Panc1 (cell line): ENCODE measurements around the gene MCCC2.
A peak's percentile ranks its signal among the peaks of the same experiment; 100 is the strongest.

ENCODE experiments used
- POLR2AphosphoS5 ChIP-seq: IDR thresholded peaks from 2 replicates; pipeline ENCODE4 v1.6.1; 2012; ENCODE audit warnings: mild to moderate bottlenecking, low read depth, low read length, moderate library complexity
- SIN3A ChIP-seq: IDR thresholded peaks from 2 replicates; pipeline ENCODE4 v1.6.1; 2012; ENCODE audit warnings: low read depth, mild to moderate bottlenecking, low read length, moderate library complexity, borderline replicate concordance; ENCODE audit not compliant: insufficient read depth
- TF ChIP-seq, protein P1 (sequence below): fragments of 450-650 bp; IDR thresholded peaks from 2 replicates; pipeline ENCODE4 v1.5.1; 2017; ENCODE audit warnings: mild to moderate bottlenecking
- TF ChIP-seq, protein P2 (sequence below), 2 experiments: IDR thresholded peaks; 2 replicates each; pipeline ENCODE4 v1.6.1; 2011 to 2012; ENCODE audit warnings: low read depth in 2 of 2, control low read depth in 1 of 2, low read length in 1 of 2, mild to moderate bottlenecking in 1 of 2, moderate library complexity in 1 of 2; ENCODE audit not compliant: insufficient read depth in 1 of 2

DNA sequence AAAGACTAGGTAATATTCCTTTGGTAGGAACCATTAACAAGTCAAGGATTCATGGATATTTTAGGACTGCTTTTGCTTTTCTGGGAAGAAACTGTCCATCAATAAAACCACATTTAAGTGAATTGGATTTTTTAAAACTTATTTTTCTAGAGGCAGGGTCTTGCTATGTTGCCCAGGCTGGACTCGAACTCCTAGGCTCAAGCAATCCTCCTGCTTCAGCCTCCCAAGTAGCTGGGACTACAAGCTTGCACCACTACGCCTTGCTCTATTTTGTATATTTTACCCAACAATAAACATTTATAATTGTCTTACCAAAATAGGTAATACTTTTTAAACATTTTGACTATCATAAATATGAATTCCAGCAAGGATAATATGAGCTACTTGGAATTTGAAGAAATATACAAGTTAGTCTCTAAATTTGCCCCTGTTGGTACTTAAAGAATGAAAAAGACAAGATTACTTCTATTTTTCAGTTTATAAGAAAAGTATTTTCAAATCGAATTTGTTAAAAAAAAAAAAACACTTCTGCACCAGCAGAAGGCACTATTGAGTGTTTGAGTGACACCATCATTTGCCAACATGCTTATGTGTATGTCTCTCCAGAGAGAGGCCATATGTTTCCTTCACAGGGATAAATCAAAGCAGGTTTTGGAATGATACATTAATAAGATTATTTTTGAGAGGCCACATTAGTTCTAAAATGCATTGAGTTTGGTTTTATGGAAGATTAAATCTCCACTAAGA, 71.9 kb downstream of the MCCC2 start:
- TF ChIP-seq, protein P1, sequence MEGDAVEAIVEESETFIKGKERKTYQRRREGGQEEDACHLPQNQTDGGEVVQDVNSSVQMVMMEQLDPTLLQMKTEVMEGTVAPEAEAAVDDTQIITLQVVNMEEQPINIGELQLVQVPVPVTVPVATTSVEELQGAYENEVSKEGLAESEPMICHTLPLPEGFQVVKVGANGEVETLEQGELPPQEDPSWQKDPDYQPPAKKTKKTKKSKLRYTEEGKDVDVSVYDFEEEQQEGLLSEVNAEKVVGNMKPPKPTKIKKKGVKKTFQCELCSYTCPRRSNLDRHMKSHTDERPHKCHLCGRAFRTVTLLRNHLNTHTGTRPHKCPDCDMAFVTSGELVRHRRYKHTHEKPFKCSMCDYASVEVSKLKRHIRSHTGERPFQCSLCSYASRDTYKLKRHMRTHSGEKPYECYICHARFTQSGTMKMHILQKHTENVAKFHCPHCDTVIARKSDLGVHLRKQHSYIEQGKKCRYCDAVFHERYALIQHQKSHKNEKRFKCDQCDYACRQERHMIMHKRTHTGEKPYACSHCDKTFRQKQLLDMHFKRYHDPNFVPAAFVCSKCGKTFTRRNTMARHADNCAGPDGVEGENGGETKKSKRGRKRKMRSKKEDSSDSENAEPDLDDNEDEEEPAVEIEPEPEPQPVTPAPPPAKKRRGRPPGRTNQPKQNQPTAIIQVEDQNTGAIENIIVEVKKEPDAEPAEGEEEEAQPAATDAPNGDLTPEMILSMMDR, result peak; percentile 25; the same call in 1 of the 2 replicates
- TF ChIP-seq SIN3A (no peak), POLR2AphosphoS5 (no peak)
- TF ChIP-seq, protein P2, sequence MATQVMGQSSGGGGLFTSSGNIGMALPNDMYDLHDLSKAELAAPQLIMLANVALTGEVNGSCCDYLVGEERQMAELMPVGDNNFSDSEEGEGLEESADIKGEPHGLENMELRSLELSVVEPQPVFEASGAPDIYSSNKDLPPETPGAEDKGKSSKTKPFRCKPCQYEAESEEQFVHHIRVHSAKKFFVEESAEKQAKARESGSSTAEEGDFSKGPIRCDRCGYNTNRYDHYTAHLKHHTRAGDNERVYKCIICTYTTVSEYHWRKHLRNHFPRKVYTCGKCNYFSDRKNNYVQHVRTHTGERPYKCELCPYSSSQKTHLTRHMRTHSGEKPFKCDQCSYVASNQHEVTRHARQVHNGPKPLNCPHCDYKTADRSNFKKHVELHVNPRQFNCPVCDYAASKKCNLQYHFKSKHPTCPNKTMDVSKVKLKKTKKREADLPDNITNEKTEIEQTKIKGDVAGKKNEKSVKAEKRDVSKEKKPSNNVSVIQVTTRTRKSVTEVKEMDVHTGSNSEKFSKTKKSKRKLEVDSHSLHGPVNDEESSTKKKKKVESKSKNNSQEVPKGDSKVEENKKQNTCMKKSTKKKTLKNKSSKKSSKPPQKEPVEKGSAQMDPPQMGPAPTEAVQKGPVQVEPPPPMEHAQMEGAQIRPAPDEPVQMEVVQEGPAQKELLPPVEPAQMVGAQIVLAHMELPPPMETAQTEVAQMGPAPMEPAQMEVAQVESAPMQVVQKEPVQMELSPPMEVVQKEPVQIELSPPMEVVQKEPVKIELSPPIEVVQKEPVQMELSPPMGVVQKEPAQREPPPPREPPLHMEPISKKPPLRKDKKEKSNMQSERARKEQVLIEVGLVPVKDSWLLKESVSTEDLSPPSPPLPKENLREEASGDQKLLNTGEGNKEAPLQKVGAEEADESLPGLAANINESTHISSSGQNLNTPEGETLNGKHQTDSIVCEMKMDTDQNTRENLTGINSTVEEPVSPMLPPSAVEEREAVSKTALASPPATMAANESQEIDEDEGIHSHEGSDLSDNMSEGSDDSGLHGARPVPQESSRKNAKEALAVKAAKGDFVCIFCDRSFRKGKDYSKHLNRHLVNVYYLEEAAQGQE (IDR thresholded peaks at IDR 0.05; ENCODE audit: insufficient read depth in 1 of 2, low read depth in 2 of 2, low read length in 1 of 2), result no peak
